HepG2 (cell line): ENCODE results near the gene POPDC2. TPM values are rescaled to one million over a fixed set of nuclear protein-coding genes. Genes with fewer than 3 reads are reported as not detected.

Experiments
- ATAC-seq: fragments of 200-7000 bp; cut with Tn5 transposase; 3 replicates; pipeline ENCODE4 v1.9.1; 2020; ENCODE audit warnings: mild to moderate bottlenecking, moderate library complexity
- BruUV-seq: library from RNA; stranded (reverse); fragments of 400-500 nt; replicated peaks from 2 replicates; lab custom pipeline; 2021; lab: Mats Ljungman, UMichigan
- CTCF ChIA-PET: fragments of 300-600 bp; formaldehyde crosslinking; extraction: SDS; loops from one replicate; lab custom pipeline; 2021; ENCODE audit warnings: low total read pairs, inconsistent platforms, low intra/inter-chr PET ratio; lab: Yijun Ruan, JAX
- POLR2A ChIA-PET: fragments of 350-600 bp; sonication (Branson Sonifier 250); formaldehyde crosslinking; loops from one replicate; lab custom pipeline; 2020; ENCODE audit warnings: antibody characterized with exemption, inconsistent platforms; lab: Yijun Ruan, JAX
- DNase-seq: peaks from one replicate; pipeline ENCODE4 v3.0.0-alpha.2; 2015; ENCODE audit warnings: low spot score
- FAIRE-seq: peaks from 3 replicates; lab custom pipeline; 2011; peaks lifted over from hg19 to GRCh38; lab: Jason Lieb, UNC
- H2AFZ ChIP-seq: one replicate; pipeline ENCODE4 v1.6.1; 2011; ENCODE audit warnings: low read length, inconsistent platforms
- H3K27ac ChIP-seq: fragments of 300-600 bp; 3 replicates; pipeline ENCODE4 v1.8.0; 2011; ENCODE audit warnings: mixed run types, mild to moderate bottlenecking, mixed read lengths, low read length, inconsistent platforms; ENCODE audit not compliant: insufficient read depth; ENCODE audit errors: extremely low read length
- H3K27me3 ChIP-seq, 2 experiments: fragments of 200-600 bp in 1 of 2; 2 replicates in 1 of 2; 3 replicates in 1 of 2; pipeline versions ENCODE4 v1.6.0 to v1.8.0; 2011; ENCODE audit warnings: low read length in 2 of 2, mild to moderate bottlenecking in 2 of 2, moderate library complexity in 2 of 2, inconsistent platforms in 1 of 2; ENCODE audit not compliant: insufficient read depth in 2 of 2, control insufficient read depth in 1 of 2
- H3K36me3 ChIP-seq, 2 experiments: fragments of 200-600 bp in 1 of 2; replicated peaks in 1 of 2; 2 replicates in 1 of 2; 3 replicates in 1 of 2; pipeline versions ENCODE4 v1.5.1 to v1.8.0; 2011; ENCODE audit warnings: low read length in 2 of 2, inconsistent platforms in 1 of 2; ENCODE audit not compliant: insufficient read depth in 2 of 2, control insufficient read depth in 1 of 2
- H3K4me1 ChIP-seq: 2 replicates; pipeline ENCODE4 v1.5.1; 2012; ENCODE audit warnings: low read length, inconsistent platforms; ENCODE audit not compliant: insufficient read depth
- H3K4me2 ChIP-seq: 2 replicates; pipeline ENCODE4 v1.6.0; 2011; ENCODE audit warnings: low read depth, low read length, inconsistent platforms
- H3K4me3 ChIP-seq, 3 experiments: fragments of 200-600 bp in 1 of 3; sonication (generic), shearing (Covaris generic) in 1 of 3; replicated peaks in 1 of 3; 2 replicates each; pipeline ENCODE4 v1.5.1; 2011 to 2016; ENCODE audit warnings: low read length in 3 of 3, inconsistent platforms in 2 of 3, low read depth in 2 of 3, mild to moderate bottlenecking in 2 of 3, control low read depth in 1 of 3, mixed read lengths in 1 of 3; ENCODE audit not compliant: insufficient read depth in 1 of 3
- H3K79me2 ChIP-seq: one replicate; pipeline ENCODE4 v1.6.1; 2011; ENCODE audit warnings: low read length, inconsistent platforms; ENCODE audit not compliant: insufficient read depth
- H3K9ac ChIP-seq: 2 replicates; pipeline ENCODE4 v1.6.0; 2011; ENCODE audit warnings: mild to moderate bottlenecking, low read depth, low read length, inconsistent platforms; ENCODE audit not compliant: insufficient read depth
- H3K9me3 ChIP-seq: 2 replicates; pipeline ENCODE4 v1.5.1; 2012; ENCODE audit warnings: mild to moderate bottlenecking, low read length
- H4K20me1 ChIP-seq: 2 replicates; pipeline ENCODE4 v1.6.0; 2011; ENCODE audit warnings: inconsistent platforms, mild to moderate bottlenecking, low read length, moderate library complexity; ENCODE audit not compliant: insufficient read depth
- ATF1 ChIP-seq: IDR thresholded peaks from 2 replicates; pipeline ENCODE4 v1.6.1; 2016; ENCODE audit warnings: mild to moderate bottlenecking, control low read depth
- MED1 ChIP-seq: sonication (generic); formaldehyde crosslinking; IDR thresholded peaks from 2 replicates; pipeline ENCODE4 v1.4.0; 2020; ENCODE audit warnings: missing genetic modification reagents
- PAXIP1 ChIP-seq: sonication (generic); formaldehyde crosslinking; conservative IDR thresholded peaks from 2 replicates; pipeline ENCODE4 v1.4.0; 2020; ENCODE audit warnings: mild to moderate bottlenecking, missing genetic modification reagents, moderate library complexity
- PCBP2 ChIP-seq: fragments of 200-400 bp; formaldehyde crosslinking; optimal IDR thresholded peaks from 2 replicates; pipeline ENCODE3; 2018; ENCODE audit warnings: low read length, low read depth; ENCODE audit not compliant: poor library complexity, severe bottlenecking
- RXRA ChIP-seq: sonication (generic); formaldehyde crosslinking; IDR thresholded peaks from 2 replicates; pipeline ENCODE4 v1.5.1; 2020; ENCODE audit warnings: missing genetic modification reagents
- SIN3A ChIP-seq: IDR thresholded peaks from 2 replicates; pipeline ENCODE4 v1.6.1; 2011; ENCODE audit warnings: low read depth, mild to moderate bottlenecking, control low read depth, low read length, borderline replicate concordance
- SIN3B ChIP-seq: fragments of 150-350 bp; IDR thresholded peaks from 2 replicates; pipeline ENCODE4 v1.6.1; 2014; ENCODE audit warnings: low read length
- TCF7 ChIP-seq: sonication (generic); IDR thresholded peaks from 2 replicates; pipeline ENCODE4 v1.6.1; 2016; ENCODE audit warnings: antibody characterized with exemption, low read depth
- ZNF343 ChIP-seq: sonication (generic); formaldehyde crosslinking; IDR thresholded peaks from 2 replicates; pipeline ENCODE4 v1.4.0; 2020; ENCODE audit warnings: mild to moderate bottlenecking, missing genetic modification reagents
- ZNF407 ChIP-seq: sonication (generic); formaldehyde crosslinking; IDR thresholded peaks from one replicate; pipeline ENCODE4 v1.5.1; 2020; ENCODE audit warnings: mild to moderate bottlenecking, missing genetic modification reagents; ENCODE audit errors: not compliant biosample characterization
- ZNF605 ChIP-seq: sonication (generic); formaldehyde crosslinking; IDR thresholded peaks from 2 replicates; pipeline ENCODE4 v1.8.0; 2022; ENCODE audit warnings: mild to moderate bottlenecking, missing genetic modification reagents
- ZSCAN9 ChIP-seq: IDR thresholded peaks from 2 replicates; pipeline ENCODE4 v1.6.1; 2016; ENCODE audit warnings: borderline replicate concordance
- WGBS: methylation state at CpG from one replicate; pipeline ENCODE4 v1.1.6; 2017; ENCODE audit warnings: low lambda C conversion rate; 5-methylcytosine and 5-hydroxymethylcytosine counted together
- in situ Hi-C: cut with HindIII; loops from 2 replicates; pipeline ENCODE4 v1.10.0; 2017; ENCODE audit warnings: low pct_unique_long_range_greater_than_20kb; ENCODE audit not compliant: extremely low pct_ligation_motif_present
- intact Hi-C: fragments of 100-400 bp; cut with micrococcal nuclease; formaldehyde crosslinking; loops from one replicate; pipeline ENCODE4 v1.10.0; 2022; ENCODE audit not compliant: unreplicated experiment
- polyA plus RNA-seq, 8 experiments: library from polyadenylated mRNA; depleted of rRNA in 3 of 8; stranded (reverse) in 7 of 8; unstranded in 1 of 8; fragments of >200 nt; fragmentation: Illumina TruSeq in 4 of 8; extraction: Trizol in 4 of 8; gene quantifications; 2 replicates each; pipeline versions ENCODE4 v1.2.1 to v1.2.3, GENCODE V29; 2011 to 2016; ENCODE audit warnings: low read depth in 4 of 8, missing spikeins in 1 of 8, mixed read lengths in 1 of 8; ENCODE audit not compliant: insufficient read depth in 1 of 8
- total RNA-seq, 5 experiments: library from RNA; depleted of rRNA; stranded (reverse); fragments of >200 nt; fragmentation: Illumina TruSeq; extraction: Trizol; gene quantifications; 2 replicates each; pipeline ENCODE4 v1.2.3, GENCODE V29; 2016; ENCODE audit warnings: low read depth in 1 of 5

POPDC2 gene
- total and polyA plus RNA-seq, 2 of the 13 experiments (the other 11 are each of a cell fraction or from before 2014, with no cell fraction given) = 0.18 to 0.58 TPM

- TF ChIP-seq PAXIP1 (CRISPR knock-in tag) = no peak
Observed at GRCh38 chr3:119649761-119650160, 10.6 kb downstream of the POPDC2 start (continued).

- Histone ChIP-seq H3K79me2 (no peaks in the 10 kb centered on the region), H3K27ac (no peak overlapping the region), H3K36me3 (no peaks in the 10 kb centered on the region), H3K4me1 (peaks cover 19% of the 10 kb centered on the region), H4K20me1 (no peaks in the 10 kb centered on the region), H2AFZ (no peak overlapping the region), H3K4me2 (no peak overlapping the region), H3K4me3 (no peak overlapping the region), H3K9me3 (no peaks in the 10 kb centered on the region), H3K27me3 (no peaks in the 10 kb centered on the region), H3K9ac (no peak overlapping the region)
- BruUV-seq = no TSS peak
- intact Hi-C loops = no loop called here
- DNase-seq (no peak), FAIRE-seq (no peak), ATAC-seq (no peak)
- POLR2A ChIA-PET = no interaction called here
- in situ Hi-C loops = no loop called here
- 72% methylated on average over 12 of the region's 12 CpGs for WGBS
- CTCF ChIA-PET = no interaction called here
- TF ChIP-seq ZNF605 (CRISPR knock-in tag) (no peak), SIN3B (no peak), ATF1 (no peak), ZSCAN9 (no peak), RXRA (CRISPR knock-in tag) (no peak), MED1 (CRISPR knock-in tag) (no peak), ZNF407 (CRISPR knock-in tag) (no peak), SIN3A (no peak), PCBP2 (no peak), TCF7 (no peak), ZNF343 (CRISPR knock-in tag) (no peak)
Observed at GRCh38 chr3:119647843-119648575, 12.4 kb downstream of the POPDC2 start.
